K562 (cell line): ENCODE data around the gene MAP4K4. TPM values are rescaled to one million over a fixed set of nuclear protein-coding genes. Genes with fewer than 3 reads are reported as not detected.

Experiments used
- CCNT2 ChIP-seq: IDR thresholded peaks from 2 replicates; pipeline ENCODE4 v1.6.1; 2011; ENCODE audit warnings: borderline replicate concordance, low read depth, mild to moderate bottlenecking, moderate library complexity, mixed read lengths, low read length; ENCODE audit not compliant: insufficient read length; ENCODE audit errors: extremely low read depth
- CGGBP1 ChIP-seq: fragments of 250-450 bp; sonication (Bioruptor Pico); IDR thresholded peaks from 2 replicates; pipeline ENCODE4 v1.9.0; 2021; ENCODE audit warnings: mild to moderate bottlenecking
- CREB1 ChIP-seq, 2 experiments: sonication (generic) in 1 of 2; formaldehyde crosslinking in 1 of 2; IDR thresholded peaks; 2 replicates each; pipeline versions ENCODE4 v1.6.1 to v1.8.0; 2012 to 2022; ENCODE audit warnings: inconsistent platforms in 1 of 2, mild to moderate bottlenecking in 1 of 2, missing genetic modification reagents in 1 of 2, moderate library complexity in 1 of 2
- EWSR1 ChIP-seq: fragments of 450-650 bp; IDR thresholded peaks from 2 replicates; pipeline ENCODE4 v1.6.1; 2018; ENCODE audit warnings: borderline replicate concordance, mild to moderate bottlenecking, low read depth, moderate library complexity; ENCODE audit not compliant: partially characterized antibody
- FOSL1 ChIP-seq: fragments of 200-800 bp; sonication (Bioruptor generic); conservative IDR thresholded peaks from 2 replicates; pipeline ENCODE4 v1.6.1; 2016; ENCODE audit warnings: missing genetic modification characterization, missing compliant biosample characterization
- FOXM1 ChIP-seq, 2 experiments: fragments of 450-650 bp in 1 of 2; sonication (generic) in 1 of 2; formaldehyde crosslinking in 1 of 2; IDR thresholded peaks; 2 replicates each; pipeline versions ENCODE4 v1.6.1 to v1.9.0; 2017 to 2022; ENCODE audit warnings: low read depth in 2 of 2, mild to moderate bottlenecking in 2 of 2, missing genetic modification reagents in 1 of 2, moderate library complexity in 1 of 2
- JUND ChIP-seq, 2 experiments: IDR thresholded peaks; 2 replicates in 1 of 2; 3 replicates in 1 of 2; pipeline ENCODE4 v1.6.1; 2011; ENCODE audit warnings: borderline replicate concordance in 2 of 2, low read depth in 2 of 2, low read length in 2 of 2, improper control_type of control experiment in 1 of 2, missing biosample characterization in 1 of 2, missing genetic modification characterization in 1 of 2, missing genetic modification reagents in 1 of 2
- NBN ChIP-seq: fragments of 450-650 bp; IDR thresholded peaks from 2 replicates; pipeline ENCODE4 v1.6.1; 2016; ENCODE audit warnings: low read depth, mild to moderate bottlenecking
- NELFE ChIP-seq: IDR thresholded peaks from 2 replicates; pipeline ENCODE4 v1.6.1; 2011; ENCODE audit warnings: mild to moderate bottlenecking; ENCODE audit not compliant: insufficient read depth, insufficient read length
- PREB ChIP-seq: sonication (generic); formaldehyde crosslinking; IDR thresholded peaks from 2 replicates; pipeline ENCODE4 v1.8.1; 2023; ENCODE audit warnings: mild to moderate bottlenecking, missing genetic modification reagents
- RBBP5 ChIP-seq: fragments of 200-600 bp; sonication (generic); IDR thresholded peaks from 2 replicates; pipeline ENCODE4 v1.6.1; 2012; ENCODE audit warnings: borderline replicate concordance, mild to moderate bottlenecking, low read length, control low read depth, inconsistent platforms; ENCODE audit not compliant: insufficient read depth, poor library complexity, severe bottlenecking
- ZNF551 ChIP-seq: fragments of 250-450 bp; sonication (Bioruptor Pico); IDR thresholded peaks from 2 replicates; pipeline ENCODE4 v1.5.0; 2021; ENCODE audit warnings: mild to moderate bottlenecking, moderate library complexity
- ZNF583 ChIP-seq: fragments of 250-450 bp; sonication (Bioruptor Pico); IDR thresholded peaks from 2 replicates; pipeline ENCODE4 v1.4.0; 2020
- ZNF639 ChIP-seq, 2 experiments: fragments of 200-800 bp in 1 of 2; sonication (Bioruptor generic) in 1 of 2; sonication (generic) in 1 of 2; formaldehyde crosslinking in 1 of 2; IDR thresholded peaks in 1 of 2; conservative IDR thresholded peaks in 1 of 2; 2 replicates each; pipeline versions ENCODE4 v1.5.0 to v1.6.1; 2016 to 2020; ENCODE audit warnings: missing compliant biosample characterization in 1 of 2, missing genetic modification characterization in 1 of 2, missing genetic modification reagents in 1 of 2
- polyA plus RNA-seq, 8 experiments: library from polyadenylated mRNA; depleted of rRNA in 4 of 8; stranded (reverse) in 5 of 8; unstranded in 3 of 8; fragments of >200 nt; fragmentation: Nextera tagmentation in 2 of 8; fragmentation: Illumina TruSeq in 1 of 8; extraction: Ambion mirVana in 2 of 8; extraction: Trizol in 1 of 8; gene quantifications; 2 replicates each; pipeline versions ENCODE4 v1.2.1 to v1.2.3, GENCODE V29; 2011 to 2014; ENCODE audit warnings: inconsistent platforms in 1 of 8, missing spikeins in 1 of 8
- total RNA-seq, 7 experiments: library from RNA; depleted of rRNA in 6 of 7; stranded (reverse); fragments of >200 nt in 6 of 7; fragmentation: Illumina TruSeq in 2 of 7; extraction: Trizol in 2 of 7; gene quantifications; 2 replicates each; pipeline versions ENCODE4 v1.2.1 to v1.2.3, GENCODE V29; 2011 to 2021; ENCODE audit warnings: low replicate concordance in 1 of 7

Gene MAP4K4
- total and polyA plus RNA-seq, 9 of the 15 experiments (the other 6 are each of a cell fraction or from before 2014, with no cell fraction given): 7.6 to 76.4 (median 50.6) TPM

- TF ChIP-seq CREB1 (IDR thresholded peaks at IDR 0.05) (no peak), CREB1 (CRISPR knock-in tag; IDR thresholded peaks at IDR 0.05) (no peak), RBBP5 (no peak), FOSL1 (tag) (peak; percentile 31; the same call in 1 of the 2 replicates), ZNF639 (CRISPR knock-in tag; conservative IDR thresholded peaks at IDR 0.05 in 1 of 2, IDR thresholded peaks at IDR 0.05 in 1 of 2) (no peak), CGGBP1 (CRISPR knock-in tag) (no peak), EWSR1 (no peak), PREB (no peak), JUND (IDR thresholded peaks at IDR 0.05; ENCODE audit: borderline replicate concordance, low read depth, low read length) (no peak), JUND (tag; IDR thresholded peaks at IDR 0.05; ENCODE audit: borderline replicate concordance, low read depth, low read length) (peak; percentile 26; the same call in 1 of the 3 replicates), NBN (no peak), FOXM1 (IDR thresholded peaks at IDR 0.05; ENCODE audit: low read depth) (no peak), FOXM1 (CRISPR knock-in tag; IDR thresholded peaks at IDR 0.05; ENCODE audit: low read depth) (no peak), CCNT2 (no peak), ZNF551 (CRISPR knock-in tag) (no peak), ZNF583 (no peak), NELFE (no peak)
Observed at GRCh38 chr2:101679037-101679726, 18.3 kb upstream of the MAP4K4 start (continued).
